ENCODE results near the gene PIGC. TPM values are rescaled to one million over a fixed set of nuclear protein-coding genes. Genes with fewer than 3 reads are reported as not detected.

Gene PIGC
- total RNA-seq, 1 donor from 2014 or later: 28.6 TPM

DNA sequence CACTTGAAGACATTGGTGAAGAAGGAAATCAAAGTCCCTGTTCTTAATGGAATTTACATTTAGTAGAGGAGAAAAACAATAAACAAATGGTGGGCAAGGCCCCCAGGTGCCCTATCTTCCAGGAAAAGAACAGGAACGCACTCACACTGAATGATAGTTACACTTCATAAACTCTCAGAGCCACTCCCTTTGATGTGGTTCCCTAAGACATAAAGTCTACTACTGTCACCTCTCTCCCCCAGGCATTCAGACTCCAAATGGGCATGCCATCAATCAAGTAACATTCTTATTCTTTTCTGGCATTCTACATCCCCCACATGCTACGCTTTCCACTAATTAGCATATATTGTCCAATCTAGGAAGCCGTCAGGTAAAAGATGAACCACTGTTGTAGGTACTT, 36.6 kb upstream of the PIGC start:
- Mint-ChIP-seq H3K4me1 (ENCODE audit: low read depth) (peaks cover 5% of the 10 kb centered on the region), H3K36me3 (ENCODE audit: insufficient read depth) (no peaks in the 10 kb centered on the region), H3K27ac (no peak overlapping the region), H3K27me3 (no peaks in the 10 kb centered on the region), H3K9me3 (ENCODE audit: low read depth) (no peaks in the 10 kb centered on the region), H3K4me3 (ENCODE audit: low read depth) (no peak overlapping the region)
- TF ChIP-seq, protein P1, sequence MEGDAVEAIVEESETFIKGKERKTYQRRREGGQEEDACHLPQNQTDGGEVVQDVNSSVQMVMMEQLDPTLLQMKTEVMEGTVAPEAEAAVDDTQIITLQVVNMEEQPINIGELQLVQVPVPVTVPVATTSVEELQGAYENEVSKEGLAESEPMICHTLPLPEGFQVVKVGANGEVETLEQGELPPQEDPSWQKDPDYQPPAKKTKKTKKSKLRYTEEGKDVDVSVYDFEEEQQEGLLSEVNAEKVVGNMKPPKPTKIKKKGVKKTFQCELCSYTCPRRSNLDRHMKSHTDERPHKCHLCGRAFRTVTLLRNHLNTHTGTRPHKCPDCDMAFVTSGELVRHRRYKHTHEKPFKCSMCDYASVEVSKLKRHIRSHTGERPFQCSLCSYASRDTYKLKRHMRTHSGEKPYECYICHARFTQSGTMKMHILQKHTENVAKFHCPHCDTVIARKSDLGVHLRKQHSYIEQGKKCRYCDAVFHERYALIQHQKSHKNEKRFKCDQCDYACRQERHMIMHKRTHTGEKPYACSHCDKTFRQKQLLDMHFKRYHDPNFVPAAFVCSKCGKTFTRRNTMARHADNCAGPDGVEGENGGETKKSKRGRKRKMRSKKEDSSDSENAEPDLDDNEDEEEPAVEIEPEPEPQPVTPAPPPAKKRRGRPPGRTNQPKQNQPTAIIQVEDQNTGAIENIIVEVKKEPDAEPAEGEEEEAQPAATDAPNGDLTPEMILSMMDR (IDR thresholded peaks at IDR 0.05; ENCODE audit: unreplicated experiment): no peak
- DNase-seq (ENCODE audit: low spot score, unreplicated experiment): no peak

DNA sequence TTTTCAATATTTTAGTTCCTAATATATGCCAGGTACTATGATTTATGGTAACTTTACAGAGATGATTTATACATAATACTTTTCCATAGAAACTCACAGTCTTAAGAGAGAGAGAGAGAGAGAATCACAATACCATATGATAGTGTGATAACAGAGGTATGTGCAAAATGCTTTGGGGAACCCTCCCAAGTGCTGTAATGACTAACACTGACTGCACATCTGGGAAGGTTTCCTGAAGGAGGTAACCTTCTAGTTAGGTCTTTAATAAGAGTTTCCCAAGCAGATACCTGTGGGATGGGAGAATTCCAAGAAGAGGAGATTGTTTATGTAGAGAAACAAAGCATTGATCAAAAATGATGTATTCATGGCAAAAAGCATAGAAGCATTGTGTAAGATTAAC, 34.6 kb upstream of the PIGC start:
- DNase-seq (ENCODE audit: low spot score, unreplicated experiment): no peak
- H3K27ac Mint-ChIP-seq: no peak overlapping the region
- no peaks in the 10 kb centered on the region for H3K9me3 Mint-ChIP-seq (ENCODE audit: low read depth)
- no peak overlapping the region for H3K4me3 Mint-ChIP-seq (ENCODE audit: low read depth)
- H3K27me3 Mint-ChIP-seq: no peaks in the 10 kb centered on the region
- H3K4me1 Mint-ChIP-seq (ENCODE audit: low read depth): peaks cover 11% of the 10 kb centered on the region
- TF ChIP-seq, protein P1 (IDR thresholded peaks at IDR 0.05; ENCODE audit: unreplicated experiment): no peak
- H3K36me3 Mint-ChIP-seq (ENCODE audit: insufficient read depth): no peaks in the 10 kb centered on the region

DNA sequence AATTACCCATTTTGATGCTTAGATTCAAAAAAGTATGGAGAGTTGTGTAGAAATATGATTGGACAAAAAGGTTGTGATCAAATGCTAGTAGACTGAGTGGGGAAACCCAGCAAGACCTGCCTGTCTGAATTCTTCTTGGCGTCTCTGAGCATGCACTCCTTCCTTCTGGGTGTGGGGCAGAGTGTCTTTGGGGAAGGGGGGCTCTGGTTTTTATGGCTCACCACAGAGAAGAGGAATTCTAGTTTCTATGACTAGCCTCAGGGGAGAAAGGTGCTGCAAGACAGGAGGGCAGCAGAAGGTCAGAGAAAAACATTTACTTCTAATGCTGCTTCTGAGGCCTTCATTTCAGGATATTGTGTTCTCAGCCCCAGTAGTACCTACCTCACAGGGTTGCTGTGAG, 33.9 kb upstream of the PIGC start:
- Mint-ChIP-seq H3K4me1 (ENCODE audit: low read depth) (peaks cover 14% of the 10 kb centered on the region), H3K9me3 (ENCODE audit: low read depth) (no peaks in the 10 kb centered on the region), H3K27ac (no peak overlapping the region), H3K36me3 (ENCODE audit: insufficient read depth) (no peaks in the 10 kb centered on the region), H3K27me3 (no peaks in the 10 kb centered on the region), H3K4me3 (ENCODE audit: low read depth) (no peak overlapping the region)
- no peak for DNase-seq (ENCODE audit: low spot score, unreplicated experiment)
- TF ChIP-seq, protein P1 (IDR thresholded peaks at IDR 0.05; ENCODE audit: unreplicated experiment): no peak

DNA sequence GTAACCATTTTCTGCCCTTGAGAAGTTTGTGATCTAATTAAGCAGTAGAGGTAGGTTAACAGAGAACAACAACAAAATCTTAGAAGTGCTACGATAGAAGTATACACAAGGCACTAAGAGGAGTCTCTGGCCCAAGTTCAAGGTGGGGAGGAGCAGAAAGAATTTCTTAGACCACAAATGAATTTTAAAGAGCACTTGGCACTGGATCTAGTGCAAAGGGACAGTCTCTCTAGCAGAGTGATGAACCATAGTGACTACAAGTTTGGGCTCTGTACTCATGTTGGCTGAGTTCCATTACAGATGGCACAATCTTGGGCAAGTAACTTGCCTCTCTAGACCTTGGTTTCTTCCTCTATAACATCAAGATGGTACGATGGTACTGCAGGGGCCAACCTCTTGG, 33.3 kb upstream of the PIGC start:
- Mint-ChIP-seq H3K27ac (no peak overlapping the region), H3K36me3 (ENCODE audit: insufficient read depth) (no peaks in the 10 kb centered on the region), H3K4me3 (ENCODE audit: low read depth) (no peak overlapping the region), H3K9me3 (ENCODE audit: low read depth) (no peaks in the 10 kb centered on the region), H3K4me1 (ENCODE audit: low read depth) (peaks cover 14% of the 10 kb centered on the region), H3K27me3 (no peaks in the 10 kb centered on the region)
- TF ChIP-seq, protein P1 (IDR thresholded peaks at IDR 0.05; ENCODE audit: unreplicated experiment): no peak
- DNase-seq (ENCODE audit: low spot score, unreplicated experiment): no peak

DNA sequence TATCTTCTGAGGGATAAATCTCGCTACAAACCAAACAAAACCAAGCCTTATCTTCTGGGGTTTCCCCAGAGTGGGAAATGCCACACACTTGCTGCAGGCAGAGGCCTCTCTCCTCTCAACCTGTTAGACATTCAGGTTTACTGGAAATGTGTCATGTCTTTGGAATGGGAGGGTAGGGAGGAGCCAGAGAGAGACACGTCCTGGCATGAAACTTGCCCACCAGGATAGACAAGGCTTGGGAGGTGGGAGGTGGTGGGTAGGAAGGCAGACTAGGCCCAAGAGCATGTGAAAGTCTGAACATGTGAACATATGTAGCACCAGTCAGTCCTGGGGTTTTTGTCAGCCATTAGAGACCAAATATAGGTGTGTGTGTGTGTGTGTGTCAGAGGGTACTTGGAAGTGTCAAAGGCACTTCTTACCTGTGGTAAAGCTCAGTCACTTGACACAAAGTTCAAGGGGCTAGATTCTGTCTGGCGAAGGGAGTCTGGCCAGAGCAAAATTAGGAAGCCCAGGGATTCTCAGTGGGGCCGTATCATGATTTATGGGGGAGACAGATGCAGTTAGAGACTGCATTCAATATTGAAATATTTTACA, 32.4 kb upstream of the PIGC start:
- Mint-ChIP-seq H3K27me3 (no peaks in the 10 kb centered on the region), H3K4me1 (ENCODE audit: low read depth) (peaks cover 9% of the 10 kb centered on the region), H3K9me3 (ENCODE audit: low read depth) (no peaks in the 10 kb centered on the region), H3K4me3 (ENCODE audit: low read depth) (no peak overlapping the region), H3K27ac (peak overlapping the region; percentile 53), H3K36me3 (ENCODE audit: insufficient read depth) (no peaks in the 10 kb centered on the region)
- TF ChIP-seq, protein P1 (IDR thresholded peaks at IDR 0.05; ENCODE audit: unreplicated experiment): no peak
- DNase-seq (ENCODE audit: low spot score, unreplicated experiment): no peak
